Upper lobe of left lung (tissue), 6 donors: ENCODE data around the gene ATP5MC2. TPM values are rescaled to one million over a fixed set of nuclear protein-coding genes. Genes with fewer than 3 reads are reported as not detected.

Source experiments
- ATAC-seq, 2 donors: fragments of 200-7000 bp; cut with Tn5 transposase; one replicate each; pipeline ENCODE4 v1.9.1; 2022; ENCODE audit warnings: mild to moderate bottlenecking in 2 of 2, moderate library complexity in 2 of 2; ENCODE audit not compliant: low FRiP score in 2 of 2
- DNase-seq, 2 donors: peaks; one replicate each; pipeline ENCODE4 v3.0.0-alpha.2; 2019 to 2020
- H3K27ac ChIP-seq, 4 donors: fragments of 200-600 bp; sonication (generic); one replicate each; pipeline ENCODE4 v1.5.1; 2016 to 2019
- H3K27me3 ChIP-seq, 4 donors: fragments of 200-600 bp; sonication (generic); one replicate each; pipeline ENCODE4 v1.5.1; 2017 to 2019
- H3K36me3 ChIP-seq, 4 donors: fragments of 200-600 bp; sonication (generic); one replicate each; pipeline ENCODE4 v1.5.1; 2016 to 2019
- H3K4me1 ChIP-seq, 4 donors: fragments of 200-600 bp; sonication (generic); one replicate each; pipeline ENCODE4 v1.5.1; 2018 to 2019
- H3K4me3 ChIP-seq, 4 donors: fragments of 200-600 bp; sonication (generic); one replicate each; pipeline ENCODE4 v1.5.1; 2017 to 2019; ENCODE audit warnings: mild to moderate bottlenecking in 2 of 4, moderate library complexity in 1 of 4
- H3K9me3 ChIP-seq, 4 donors: fragments of 200-600 bp; sonication (generic); one replicate each; pipeline ENCODE4 v1.5.1; 2018 to 2019
- CTCF ChIP-seq, 6 experiments: fragments of 450-650 bp in 4 of 6; fragments of 200-600 bp in 2 of 6; sonication (generic) in 2 of 6; IDR thresholded peaks; one replicate each; pipeline ENCODE4 v1.5.1; 2016 to 2019; ENCODE audit warnings: antibody characterized with exemption in 6 of 6
- EP300 ChIP-seq, 4 donors: sonication (generic); formaldehyde crosslinking; IDR thresholded peaks; one replicate each; pipeline ENCODE4 v1.5.1; 2017; ENCODE audit warnings: antibody characterized with exemption in 4 of 4, control low read depth in 2 of 4
- POLR2A ChIP-seq, 4 donors: fragments of 450-650 bp; IDR thresholded peaks; one replicate each; pipeline ENCODE4 v1.5.1; 2016 to 2017; ENCODE audit warnings: antibody characterized with exemption in 4 of 4, mild to moderate bottlenecking in 2 of 4
- POLR2AphosphoS5 ChIP-seq, 2 donors: sonication (generic); formaldehyde crosslinking; IDR thresholded peaks; one replicate each; pipeline ENCODE4 v1.5.1; 2017; ENCODE audit warnings: antibody characterized with exemption in 2 of 2
- WGBS, 2 donors: methylation state at CpG; one replicate each; pipeline ENCODE4 v1.1.5; 2017 to 2018; 5-methylcytosine and 5-hydroxymethylcytosine counted together
- total RNA-seq, 6 donors: library from RNA; depleted of rRNA in 4 of 6; stranded (reverse); fragments of >200 nt in 4 of 6; gene quantifications; one replicate each; pipeline versions ENCODE4 v1.1.0 to v1.2.1, GENCODE V29; 2016 to 2021
- donor health status: DM: no; HTN: no; CAD: no; lungs with moderate emphysema.
- donor health status: DM: no; HTN: yes; CAD: no; lungs with severe emphysema.

The ATP5MC2 gene
- total RNA-seq, 6 donors from 2014 or later = 140 to 273 (median 206) TPM

- H3K4me1 ChIP-seq = no peaks in the 10 kb centered on the region
- ATAC-seq (no peak), DNase-seq (no peak)
- no peaks in the 10 kb centered on the region for H3K9me3 ChIP-seq
- WGBS, 2 donors = 87 to 88% methylated on average over 5 of the region's 5 CpGs
- TF ChIP-seq CTCF (IDR thresholded peaks at IDR 0.05) (no peak), EP300 (IDR thresholded peaks at IDR 0.05) (no peak), POLR2AphosphoS5 (IDR thresholded peaks at IDR 0.05) (no peak), POLR2A (IDR thresholded peaks at IDR 0.05) (no peak)
- H3K4me3 ChIP-seq = no peak overlapping the region
- no peaks in the 10 kb centered on the region for H3K27me3 ChIP-seq
- H3K27ac ChIP-seq = no peak overlapping the region
- H3K36me3 ChIP-seq = peaks cover 38 to 96% (median 89%) of the 10 kb centered on the region in 4 donors
Observed at GRCh38 chr12:53717319-53717718, 41.4 kb upstream of the ATP5MC2 start.

- DNase-seq = no peak
- Histone ChIP-seq H3K27ac (no peak overlapping the region), H3K9me3 (no peaks in the 10 kb centered on the region), H3K4me1 (no peaks in the 10 kb centered on the region), H3K4me3 (no peak overlapping the region), H3K27me3 (no peaks in the 10 kb centered on the region), H3K36me3 (peaks cover 21 to 75% (median 65%) of the 10 kb centered on the region in 4 donors)
- 89 to 91% methylated on average over 4 of the region's 4 CpGs for WGBS, 2 donors
- ATAC-seq = no peak
- TF ChIP-seq POLR2A (IDR thresholded peaks at IDR 0.05) (no peak), EP300 (IDR thresholded peaks at IDR 0.05) (no peak), CTCF (IDR thresholded peaks at IDR 0.05) (no peak), POLR2AphosphoS5 (IDR thresholded peaks at IDR 0.05) (no peak)
Observed at GRCh38 chr12:53714004-53714403, 38.1 kb upstream of the ATP5MC2 start.

GRCh38 chr12:53713516-53713915 lies 37.6 kb upstream of the ATP5MC2 start:
- ATAC-seq (no peak), DNase-seq (no peak)
- peaks cover 21 to 71% (median 61%) of the 10 kb centered on the region in 4 donors for H3K36me3 ChIP-seq
- TF ChIP-seq CTCF (IDR thresholded peaks at IDR 0.05) (no peak), POLR2A (IDR thresholded peaks at IDR 0.05) (no peak), POLR2AphosphoS5 (IDR thresholded peaks at IDR 0.05) (no peak)
- no peaks in the 10 kb centered on the region for H3K27me3 ChIP-seq
- H3K27ac ChIP-seq = no peak overlapping the region
- no peak overlapping the region for H3K4me3 ChIP-seq
- no peaks in the 10 kb centered on the region for H3K9me3 ChIP-seq
- 71 to 78% methylated on average over 8 to 9 of the region's 9 CpGs for WGBS, 2 donors
- no peaks in the 10 kb centered on the region for H3K4me1 ChIP-seq

GRCh38 chr12:53712059-53712643 lies 36.3 kb upstream of the ATP5MC2 start:
- no peak for TF ChIP-seq POLR2A (IDR thresholded peaks at IDR 0.05)
- TF ChIP-seq POLR2AphosphoS5 (IDR thresholded peaks at IDR 0.05) = no peak
- no peak for TF ChIP-seq EP300 (IDR thresholded peaks at IDR 0.05)
- no peak for TF ChIP-seq CTCF (IDR thresholded peaks at IDR 0.05)
- Histone ChIP-seq H3K27me3 (no peaks in the 10 kb centered on the region), H3K9me3 (no peaks in the 10 kb centered on the region), H3K27ac (no peak overlapping the region), H3K36me3 (peaks cover 21 to 58% (median 55%) of the 10 kb centered on the region in 4 donors), H3K4me3 (no peak overlapping the region), H3K4me1 (no peaks in the 10 kb centered on the region)
- DNase-seq (no peak), ATAC-seq (no peak)
- WGBS, 2 donors = 77 to 83% methylated on average over 6 to 8 of the region's 8 CpGs

- DNase-seq = no peak
- Histone ChIP-seq H3K9me3 (no peaks in the 10 kb centered on the region), H3K27ac (no peak overlapping the region), H3K27me3 (no peaks in the 10 kb centered on the region), H3K36me3 (peaks cover 11 to 39% (median 36%) of the 10 kb centered on the region in 4 donors), H3K4me1 (no peaks in the 10 kb centered on the region), H3K4me3 (no peak overlapping the region)
- no peak for ATAC-seq
- no peak for TF ChIP-seq EP300 (IDR thresholded peaks at IDR 0.05)
- TF ChIP-seq CTCF (IDR thresholded peaks at IDR 0.05) = no peak
- no peak for TF ChIP-seq POLR2AphosphoS5 (IDR thresholded peaks at IDR 0.05)
- no peak for TF ChIP-seq POLR2A (IDR thresholded peaks at IDR 0.05)
- WGBS, 2 donors = 55 to 62% methylated on average over 6 of the region's 6 CpGs
Observed at GRCh38 chr12:53710091-53710490, 34.2 kb upstream of the ATP5MC2 start.
